Measurements from ENCODE around the gene SCTR.

SCTR gene

GRCh38 chr2:119541476-119541875 is 17.2 kb upstream of the SCTR start:
- no peak for DNase-seq (ENCODE audit: low spot score in 2 of 2)
- H3K4me3 ChIP-seq: no peak overlapping the region
- H3K27me3 ChIP-seq (ENCODE audit: low read depth): 0 out of 2 replicates have a peak, but pooled peaks cover 2% of the 10 kb centered on the region
- H3K9me3 ChIP-seq: no peaks in the 10 kb centered on the region
- H3K36me3 ChIP-seq (replicated peaks): no peaks in the 10 kb centered on the region
- in situ Hi-C loops (cut with MboI; ENCODE audit: low sequenced_read_pairs): no loop called here
- no peaks in the 10 kb centered on the region; the same call in 1 of the 2 replicates for H3K4me1 ChIP-seq

DNA sequence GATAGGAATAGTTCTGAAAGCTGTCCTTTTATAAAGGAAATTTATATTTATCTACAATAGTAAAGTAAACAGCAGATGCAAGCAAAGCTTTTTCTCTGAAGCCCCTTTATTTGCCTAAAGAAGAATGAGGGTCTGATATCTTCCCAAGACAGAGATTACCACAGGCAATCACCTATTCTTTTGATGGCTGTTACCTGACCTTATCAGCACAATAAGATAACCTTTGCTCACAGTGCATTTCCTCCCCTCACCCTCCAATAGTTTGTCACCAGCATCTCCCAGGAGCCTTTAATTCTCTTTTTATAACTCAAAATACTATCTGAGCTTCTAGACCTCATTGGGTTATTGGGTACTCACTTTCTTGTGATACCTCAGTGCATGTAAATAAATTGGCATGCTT is 13.5 kb upstream of the SCTR start:
- no peaks in the 10 kb centered on the region for H3K36me3 ChIP-seq (replicated peaks)
- in situ Hi-C loops (cut with MboI; ENCODE audit: low sequenced_read_pairs): no loop called here
- H3K27me3 ChIP-seq (ENCODE audit: low read depth): peaks cover 2% of the 10 kb centered on the region; the same call in 1 of the 2 replicates
- H3K4me3 ChIP-seq: no peak overlapping the region
- DNase-seq (ENCODE audit: low spot score in 2 of 2): no peak
- no peaks in the 10 kb centered on the region for H3K4me1 ChIP-seq
- H3K9me3 ChIP-seq: no peaks in the 10 kb centered on the region

- Histone ChIP-seq H3K36me3 (replicated peaks) (no peaks in the 10 kb centered on the region), H3K4me3 (no peak overlapping the region), H3K4me1 (no peaks in the 10 kb centered on the region), H3K9me3 (no peaks in the 10 kb centered on the region), H3K27me3 (ENCODE audit: low read depth) (peaks cover 2% of the 10 kb centered on the region; the same call in 1 of the 2 replicates)
- no peak for DNase-seq (ENCODE audit: low spot score in 2 of 2)
- in situ Hi-C loops (cut with MboI; ENCODE audit: low sequenced_read_pairs): no loop called here
Measured at GRCh38 chr2:119536707-119537106, 12.4 kb upstream of the SCTR start.

GRCh38 chr2:119536211-119536610 is 11.9 kb upstream of the SCTR start:
- DNase-seq (ENCODE audit: low spot score in 2 of 2): no peak
- Histone ChIP-seq H3K27me3 (ENCODE audit: low read depth) (peaks cover 2% of the 10 kb centered on the region; the same call in 1 of the 2 replicates), H3K4me3 (no peak overlapping the region), H3K9me3 (no peaks in the 10 kb centered on the region), H3K36me3 (replicated peaks) (no peaks in the 10 kb centered on the region), H3K4me1 (no peaks in the 10 kb centered on the region)
- in situ Hi-C loops (cut with MboI; ENCODE audit: low sequenced_read_pairs): no loop called here

- Histone ChIP-seq H3K27me3 (ENCODE audit: low read depth) (peaks cover 2% of the 10 kb centered on the region; the same call in 1 of the 2 replicates), H3K9me3 (no peaks in the 10 kb centered on the region), H3K36me3 (replicated peaks) (no peaks in the 10 kb centered on the region), H3K4me3 (no peak overlapping the region), H3K4me1 (no peaks in the 10 kb centered on the region)
- no peak for DNase-seq (ENCODE audit: low spot score in 2 of 2)
- in situ Hi-C loops (cut with MboI; ENCODE audit: low sequenced_read_pairs): no loop called here
Measured at GRCh38 chr2:119533560-119533959, 9.3 kb upstream of the SCTR start.

- no peaks in the 10 kb centered on the region for H3K36me3 ChIP-seq (replicated peaks)
- H3K27me3 ChIP-seq (ENCODE audit: low read depth): peaks cover 7% of the 10 kb centered on the region
- in situ Hi-C loops (cut with MboI; ENCODE audit: low sequenced_read_pairs): no loop called here
- H3K9me3 ChIP-seq: no peaks in the 10 kb centered on the region
- no peaks in the 10 kb centered on the region for H3K4me1 ChIP-seq
- DNase-seq (ENCODE audit: low spot score in 2 of 2): peak in 1 of 2 experiments; percentile 13
- H3K4me3 ChIP-seq: no peak overlapping the region
Measured at GRCh38 chr2:119531292-119531691, 7.0 kb upstream of the SCTR start.

GRCh38 chr2:119527999-119528398 is 3.7 kb upstream of the SCTR start:
- Histone ChIP-seq H3K9me3 (no peaks in the 10 kb centered on the region), H3K4me1 (no peaks in the 10 kb centered on the region), H3K36me3 (replicated peaks) (no peaks in the 10 kb centered on the region), H3K4me3 (no peak overlapping the region), H3K27me3 (ENCODE audit: low read depth) (peaks cover 36% of the 10 kb centered on the region)
- DNase-seq (ENCODE audit: low spot score in 2 of 2): no peak
- in situ Hi-C loops (cut with MboI; ENCODE audit: low sequenced_read_pairs): no loop called here

DNA sequence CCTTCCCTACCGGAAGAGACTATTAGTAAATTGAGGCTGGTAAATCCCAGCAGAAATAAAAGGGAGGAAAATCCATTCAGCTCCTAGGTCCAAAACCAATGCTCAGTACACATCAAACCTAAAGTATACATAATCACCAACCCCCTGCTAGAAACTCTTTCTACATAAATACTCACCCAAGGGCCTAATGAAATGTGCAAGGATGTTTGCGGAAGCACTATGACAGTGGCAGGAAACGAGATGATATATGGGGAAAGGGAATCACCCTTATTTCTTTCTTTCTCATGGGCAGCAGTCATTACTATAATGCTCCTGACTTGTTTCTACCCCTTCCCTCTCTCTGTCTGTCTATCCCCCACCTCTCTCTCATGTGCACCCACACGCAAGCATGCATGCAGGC is 1.3 kb upstream of the SCTR start:
- in situ Hi-C loops (cut with MboI; ENCODE audit: low sequenced_read_pairs): no loop called here

GRCh38 chr2:119523383-119523951 is 816 bp downstream of the SCTR start:
- Histone ChIP-seq H3K4me3 (no peak overlapping the region), H3K27me3 (ENCODE audit: low read depth) (peaks cover 40% of the 10 kb centered on the region), H3K9me3 (no peaks in the 10 kb centered on the region), H3K36me3 (replicated peaks) (no peaks in the 10 kb centered on the region), H3K4me1 (no peaks in the 10 kb centered on the region)
- in situ Hi-C loops (cut with MboI; ENCODE audit: low sequenced_read_pairs): no loop called here
- DNase-seq (ENCODE audit: low spot score in 2 of 2): no peak

More for the DNA sequence above, 1.3 kb upstream of the SCTR start:
- Histone ChIP-seq H3K9me3 (no peaks in the 10 kb centered on the region), H3K4me1 (no peaks in the 10 kb centered on the region), H3K36me3 (replicated peaks) (no peaks in the 10 kb centered on the region), H3K4me3 (no peak overlapping the region), H3K27me3 (ENCODE audit: low read depth) (peaks cover 40% of the 10 kb centered on the region)
- no peak for DNase-seq (ENCODE audit: low spot score in 2 of 2)

GRCh38 chr2:119522671-119523070 is 1.6 kb downstream of the SCTR start:
- H3K9me3 ChIP-seq: no peaks in the 10 kb centered on the region
- DNase-seq (ENCODE audit: low spot score in 2 of 2): no peak
- in situ Hi-C loops (cut with MboI; ENCODE audit: low sequenced_read_pairs): no loop called here
- no peaks in the 10 kb centered on the region for H3K4me1 ChIP-seq
- H3K27me3 ChIP-seq (ENCODE audit: low read depth): peaks cover 40% of the 10 kb centered on the region
- H3K4me3 ChIP-seq: no peak overlapping the region
- H3K36me3 ChIP-seq (replicated peaks): no peaks in the 10 kb centered on the region

DNA sequence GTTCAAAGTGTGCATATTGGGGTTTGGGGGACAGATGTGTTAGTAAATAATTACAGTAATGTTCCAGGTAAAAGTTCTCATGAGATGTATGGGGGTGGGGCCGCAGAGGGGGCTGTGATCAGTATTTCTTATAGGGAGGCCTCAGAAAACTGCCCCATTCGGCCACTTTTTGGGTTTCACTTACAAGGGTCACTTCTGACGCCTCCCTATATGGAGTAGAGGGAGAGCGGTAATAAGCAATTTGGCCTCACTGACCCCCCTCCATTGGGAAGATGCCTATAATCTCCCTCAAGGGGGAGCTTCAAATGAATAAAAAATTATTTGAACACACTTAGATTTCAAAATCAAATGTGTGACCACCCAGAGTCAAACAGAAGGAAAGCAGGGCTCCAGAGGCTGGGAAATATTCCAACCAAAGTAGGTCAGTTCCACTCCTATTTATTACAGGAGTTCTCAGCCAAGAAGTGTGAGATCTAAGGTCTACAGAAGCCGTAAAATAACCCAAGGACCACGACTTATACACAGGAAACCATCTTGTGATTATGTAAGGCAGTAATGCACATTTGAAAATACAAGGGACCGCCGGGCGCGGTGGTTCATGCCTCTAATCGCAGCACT is 2.7 kb downstream of the SCTR start:
- DNase-seq (ENCODE audit: low spot score in 2 of 2): no peak
- Histone ChIP-seq H3K27me3 (ENCODE audit: low read depth) (peaks cover 36% of the 10 kb centered on the region), H3K4me3 (no peak overlapping the region), H3K36me3 (replicated peaks) (no peaks in the 10 kb centered on the region), H3K9me3 (no peaks in the 10 kb centered on the region), H3K4me1 (no peaks in the 10 kb centered on the region)
- in situ Hi-C loops (cut with MboI; ENCODE audit: low sequenced_read_pairs): no loop called here

GRCh38 chr2:119520696-119521432 is 3.4 kb downstream of the SCTR start:
- in situ Hi-C loops (cut with MboI; ENCODE audit: low sequenced_read_pairs): no loop called here
- Histone ChIP-seq H3K9me3 (no peaks in the 10 kb centered on the region), H3K4me3 (no peak overlapping the region), H3K4me1 (no peaks in the 10 kb centered on the region), H3K36me3 (replicated peaks) (no peaks in the 10 kb centered on the region), H3K27me3 (ENCODE audit: low read depth) (peaks cover 29% of the 10 kb centered on the region)
- no peak for DNase-seq (ENCODE audit: low spot score in 2 of 2)

DNA sequence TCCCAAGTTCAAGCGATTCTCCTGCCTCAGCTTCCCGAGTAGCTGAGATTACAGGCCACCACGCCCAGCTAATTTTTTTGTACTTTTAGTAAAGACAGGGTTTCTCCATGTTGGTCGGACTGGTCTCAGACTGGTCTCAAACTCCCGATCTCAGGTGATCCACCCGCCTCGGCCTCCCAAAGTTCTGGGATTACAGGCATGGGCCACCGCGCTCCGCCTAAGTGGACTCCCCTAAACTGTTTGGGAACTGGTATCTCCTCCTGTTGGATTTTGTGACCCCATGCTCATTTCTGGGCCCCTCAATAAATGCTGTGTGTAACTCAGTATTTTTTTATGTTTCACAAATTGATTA is 5.2 kb downstream of the SCTR start:
- no peak overlapping the region for H3K4me3 ChIP-seq
- H3K27me3 ChIP-seq (ENCODE audit: low read depth): peaks cover 15% of the 10 kb centered on the region
- no peaks in the 10 kb centered on the region for H3K36me3 ChIP-seq (replicated peaks)
- DNase-seq (ENCODE audit: low spot score in 2 of 2): no peak
- no peaks in the 10 kb centered on the region for H3K4me1 ChIP-seq
- in situ Hi-C loops (cut with MboI; ENCODE audit: low sequenced_read_pairs): no loop called here
- H3K9me3 ChIP-seq: no peaks in the 10 kb centered on the region

DNA sequence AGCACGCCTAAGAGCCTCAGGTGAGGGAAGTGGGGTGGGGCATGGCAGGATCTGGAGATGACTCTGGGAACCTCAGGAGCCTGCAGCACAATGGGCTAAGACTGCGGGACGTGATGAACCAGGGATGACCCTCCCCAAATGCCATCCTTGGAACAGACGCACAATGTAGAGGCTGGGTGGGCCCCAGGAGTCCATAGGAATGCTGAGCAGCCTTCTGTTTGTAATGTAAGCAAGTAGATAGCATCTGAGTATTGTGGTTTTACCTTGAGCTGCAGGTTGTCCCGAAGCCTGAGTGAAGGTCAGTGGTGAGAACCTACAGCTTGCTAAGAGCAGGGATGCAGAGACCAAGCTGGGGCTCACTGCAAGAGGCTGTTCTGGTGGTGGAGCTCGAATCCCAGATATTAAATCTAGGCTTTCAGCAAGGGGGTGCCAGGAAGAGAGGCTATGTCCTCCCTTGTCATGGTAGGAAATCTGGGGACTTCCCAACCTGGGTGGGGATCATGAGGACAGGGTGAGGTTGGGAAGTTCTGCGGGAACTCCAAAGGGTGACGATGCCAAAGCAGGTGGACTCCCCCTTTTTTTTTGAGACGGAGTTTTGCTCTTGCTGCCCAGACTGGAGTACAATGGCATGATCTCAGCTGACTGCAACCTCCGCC is 5.8 kb downstream of the SCTR start:
- Histone ChIP-seq H3K27me3 (ENCODE audit: low read depth) (peaks cover 10% of the 10 kb centered on the region), H3K4me1 (no peaks in the 10 kb centered on the region)
- in situ Hi-C loops (cut with MboI; ENCODE audit: low sequenced_read_pairs): no loop called here

More for the DNA sequence above, 5.8 kb downstream of the SCTR start:
- Histone ChIP-seq H3K9me3 (no peaks in the 10 kb centered on the region), H3K4me3 (no peak overlapping the region), H3K36me3 (replicated peaks) (no peaks in the 10 kb centered on the region)
- DNase-seq (ENCODE audit: low spot score in 2 of 2): no peak
